Measurements from ENCODE around the gene LENEP.

DNA sequence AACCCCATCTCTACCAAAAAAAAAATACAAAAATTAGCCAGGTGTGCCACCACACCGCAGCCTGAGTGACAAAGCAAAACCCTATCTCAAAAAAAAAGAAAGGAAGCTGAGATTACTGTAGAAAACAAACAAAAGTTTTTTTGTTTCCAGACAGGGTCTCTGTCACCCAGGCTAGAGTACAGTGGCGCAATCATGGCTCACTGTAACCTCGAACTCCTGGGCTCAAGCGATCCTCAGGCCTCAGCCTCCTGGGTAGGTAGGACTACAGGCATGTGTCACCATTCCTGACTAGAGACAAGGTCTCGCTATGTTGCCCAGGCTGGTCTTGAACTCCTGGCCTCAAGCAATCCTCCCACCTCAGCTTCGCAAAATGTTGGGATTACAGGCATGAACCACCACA is 29.0 kb upstream of the LENEP start:
- TF ChIP-seq, protein P1, sequence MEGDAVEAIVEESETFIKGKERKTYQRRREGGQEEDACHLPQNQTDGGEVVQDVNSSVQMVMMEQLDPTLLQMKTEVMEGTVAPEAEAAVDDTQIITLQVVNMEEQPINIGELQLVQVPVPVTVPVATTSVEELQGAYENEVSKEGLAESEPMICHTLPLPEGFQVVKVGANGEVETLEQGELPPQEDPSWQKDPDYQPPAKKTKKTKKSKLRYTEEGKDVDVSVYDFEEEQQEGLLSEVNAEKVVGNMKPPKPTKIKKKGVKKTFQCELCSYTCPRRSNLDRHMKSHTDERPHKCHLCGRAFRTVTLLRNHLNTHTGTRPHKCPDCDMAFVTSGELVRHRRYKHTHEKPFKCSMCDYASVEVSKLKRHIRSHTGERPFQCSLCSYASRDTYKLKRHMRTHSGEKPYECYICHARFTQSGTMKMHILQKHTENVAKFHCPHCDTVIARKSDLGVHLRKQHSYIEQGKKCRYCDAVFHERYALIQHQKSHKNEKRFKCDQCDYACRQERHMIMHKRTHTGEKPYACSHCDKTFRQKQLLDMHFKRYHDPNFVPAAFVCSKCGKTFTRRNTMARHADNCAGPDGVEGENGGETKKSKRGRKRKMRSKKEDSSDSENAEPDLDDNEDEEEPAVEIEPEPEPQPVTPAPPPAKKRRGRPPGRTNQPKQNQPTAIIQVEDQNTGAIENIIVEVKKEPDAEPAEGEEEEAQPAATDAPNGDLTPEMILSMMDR (IDR thresholded peaks at IDR 0.05) = no peak
- no peak for TF ChIP-seq POLR2A (IDR thresholded peaks at IDR 0.05)

All from heart left ventricle (tissue), 13 donors.